Breast epithelium (tissue), 4 donors: ENCODE results near the gene NAT9. TPM values are rescaled to one million over a fixed set of nuclear protein-coding genes. Genes with fewer than 3 reads are reported as not detected.

Experiments
- DNase-seq, 2 donors: peaks; one replicate each; pipeline ENCODE4 v3.0.0-alpha.2; 2019; ENCODE audit warnings: low spot score in 2 of 2
- H3K27ac ChIP-seq, 2 donors: fragments of 200-600 bp; sonication (generic) in 1 of 2; one replicate each; pipeline ENCODE4 v1.5.1; 2016 to 2019; ENCODE audit warnings: mild to moderate bottlenecking in 1 of 2
- H3K27me3 ChIP-seq, 2 donors: fragments of 200-600 bp; sonication (generic) in 1 of 2; one replicate each; pipeline versions ENCODE4 v1.5.1 to v1.6.0; 2017 to 2019; ENCODE audit warnings: control low read depth in 1 of 2, mild to moderate bottlenecking in 1 of 2
- H3K36me3 ChIP-seq: fragments of 200-600 bp; one replicate; pipeline ENCODE4 v1.5.1; 2019
- H3K4me1 ChIP-seq, 2 donors: fragments of 200-600 bp; sonication (generic); one replicate each; pipeline ENCODE4 v1.5.1; 2016 to 2019; ENCODE audit warnings: control low read depth in 1 of 2
- H3K4me3 ChIP-seq, 3 donors: fragments of 200-600 bp; sonication (generic); 1 replicate in 2 of 3; 2 replicates in 1 of 3; pipeline ENCODE4 v1.5.1; 2016 to 2019; ENCODE audit warnings: mild to moderate bottlenecking in 3 of 3, moderate library complexity in 2 of 3
- H3K9me3 ChIP-seq, 2 donors: fragments of 200-600 bp; sonication (generic) in 1 of 2; one replicate each; pipeline ENCODE4 v1.5.1; 2016 to 2019; ENCODE audit warnings: control low read depth in 1 of 2
- CTCF ChIP-seq, 3 donors: fragments of 450-650 bp; IDR thresholded peaks; one replicate each; pipeline ENCODE4 v1.5.1; 2016 to 2017; ENCODE audit warnings: antibody characterized with exemption in 3 of 3, mild to moderate bottlenecking in 3 of 3, moderate library complexity in 3 of 3
- POLR2A ChIP-seq: fragments of 450-650 bp; IDR thresholded peaks from one replicate; pipeline ENCODE4 v1.6.1; 2016; ENCODE audit warnings: antibody characterized with exemption, mild to moderate bottlenecking, moderate library complexity
- POLR2AphosphoS5 ChIP-seq, 3 donors: sonication (generic); formaldehyde crosslinking; IDR thresholded peaks; one replicate each; pipeline ENCODE4 v1.6.1; 2017; ENCODE audit warnings: antibody characterized with exemption in 3 of 3
- intact Hi-C: fragments of 100-400 bp; cut with DNase I; formaldehyde crosslinking; loops from one replicate; pipeline ENCODE4 v1.15.1; 2023; ENCODE audit warnings: low total_unique reads
- total RNA-seq, 3 donors: library from RNA; depleted of rRNA; stranded (reverse); fragments of >200 nt; gene quantifications; one replicate each; pipeline ENCODE4 v1.1.0, GENCODE V29; 2016

NAT9 gene
- total RNA-seq, 3 donors from 2014 or later = 20.6 to 41.3 (median 40.0) TPM

GRCh38 chr17:74772053-74772452 lies 4.1 kb downstream of the NAT9 start:
- Histone ChIP-seq H3K9me3 (no peaks in the 10 kb centered on the region), H3K4me1 (peaks cover 12 to 17% of the 10 kb centered on the region in 2 donors), H3K4me3 (no peak overlapping the region), H3K27ac (no peak overlapping the region), H3K36me3 (no peaks in the 10 kb centered on the region), H3K27me3 (no peaks in the 10 kb centered on the region)
- DNase-seq = no peak
- TF ChIP-seq CTCF (IDR thresholded peaks at IDR 0.05) (no peak), POLR2AphosphoS5 (IDR thresholded peaks at IDR 0.05) (no peak)
- intact Hi-C loops = loop anchor here (2.0 kb wide), 1 partner anchor 27 kb away; no protein-coding TSS in a partner anchor

- H3K9me3 ChIP-seq = no peaks in the 10 kb centered on the region
- H3K27me3 ChIP-seq = no peaks in the 10 kb centered on the region
- no peaks in the 10 kb centered on the region for H3K36me3 ChIP-seq
- TF ChIP-seq POLR2AphosphoS5 (IDR thresholded peaks at IDR 0.05) (no peak), CTCF (IDR thresholded peaks at IDR 0.05) (no peak), POLR2A (no peak)
- peaks cover 12 to 14% of the 10 kb centered on the region in 2 donors for H3K4me1 ChIP-seq
- DNase-seq = no peak
- no peak overlapping the region for H3K27ac ChIP-seq
- intact Hi-C loops = no loop called here
- no peak overlapping the region for H3K4me3 ChIP-seq
Observed at GRCh38 chr17:74771319-74771914, 4.7 kb downstream of the NAT9 start.

- Histone ChIP-seq H3K9me3 (no peaks in the 10 kb centered on the region), H3K4me1 (peaks cover 12 to 14% of the 10 kb centered on the region in 2 donors), H3K27me3 (no peaks in the 10 kb centered on the region), H3K27ac (peak overlapping the region; percentile 88 to 90), H3K4me3 (no peak overlapping the region), H3K36me3 (no peaks in the 10 kb centered on the region)
- intact Hi-C loops = no loop called here
- DNase-seq = peak; percentile 77 to 88
- TF ChIP-seq POLR2A = no peak
- peak; percentile 41 to 92 (median 76) for TF ChIP-seq CTCF (IDR thresholded peaks at IDR 0.05)
- peak in 2 of 3 donors; percentile 53 to 74 for TF ChIP-seq POLR2AphosphoS5 (IDR thresholded peaks at IDR 0.05)
Observed at GRCh38 chr17:74770498-74771318, 5.4 kb downstream of the NAT9 start.

GRCh38 chr17:74769856-74770497 lies 6.2 kb downstream of the NAT9 start:
- H3K27me3 ChIP-seq = no peaks in the 10 kb centered on the region
- TF ChIP-seq POLR2AphosphoS5 (IDR thresholded peaks at IDR 0.05) (no peak), POLR2A (no peak), CTCF (IDR thresholded peaks at IDR 0.05) (no peak)
- H3K4me1 ChIP-seq = peaks cover 7 to 8% of the 10 kb centered on the region in 2 donors
- H3K27ac ChIP-seq = peak overlapping the region; percentile 88 to 90
- intact Hi-C loops = no loop called here
- H3K9me3 ChIP-seq = no peaks in the 10 kb centered on the region
- no peak for DNase-seq
- no peaks in the 10 kb centered on the region for H3K36me3 ChIP-seq
- no peak overlapping the region for H3K4me3 ChIP-seq
